HG03060 (cell line): ENCODE measurements around the gene AP4M1.

ENCODE experiments used
- ATAC-seq: cut with Tn5 transposase; IDR thresholded peaks from one replicate; pipeline ENCODE4 v1.9.1; 2021; ENCODE audit warnings: low read depth, moderate number of reproducible peaks; ENCODE audit not compliant: unreplicated experiment

AP4M1 gene

DNA sequence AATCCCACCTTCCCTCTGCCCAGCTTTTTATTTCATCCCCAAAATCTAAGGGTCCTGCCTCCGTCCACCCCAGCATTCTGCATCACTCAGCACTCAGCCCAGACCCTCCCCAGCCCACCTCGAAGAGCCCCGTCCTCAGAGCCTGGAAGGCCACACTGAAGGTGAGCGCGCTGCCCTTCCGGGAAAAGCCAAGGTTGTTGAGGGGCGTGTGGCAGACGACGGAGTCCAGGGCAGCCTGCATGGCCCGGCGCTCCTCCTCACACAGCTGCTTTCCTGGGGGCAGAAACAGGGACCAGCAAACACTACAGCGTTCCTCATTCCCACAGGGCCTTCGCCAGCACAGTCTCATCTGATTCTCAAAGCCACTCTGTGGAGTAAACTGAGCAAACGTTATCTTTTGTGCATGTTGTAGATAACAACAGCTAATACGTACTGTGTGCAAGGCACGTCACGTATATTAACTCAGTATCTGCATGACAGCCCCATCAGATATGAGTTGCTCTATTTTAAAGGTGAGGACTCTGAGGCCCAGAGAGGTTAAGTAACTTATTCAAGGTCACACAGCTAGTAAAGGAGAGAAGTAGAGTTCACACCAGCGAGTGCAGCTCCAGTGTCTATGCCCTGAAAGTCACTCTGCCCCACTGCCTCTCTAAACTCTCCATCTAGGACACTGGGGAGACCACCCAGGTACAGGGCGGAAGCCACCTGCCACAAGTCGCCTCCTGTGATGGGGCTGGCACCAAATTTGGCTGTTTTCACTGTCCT is 54.3 kb downstream of the AP4M1 start:
- no peak for ATAC-seq

GRCh38 chr7:100156331-100157068 is 55.1 kb downstream of the AP4M1 start:
- no peak for ATAC-seq

DNA sequence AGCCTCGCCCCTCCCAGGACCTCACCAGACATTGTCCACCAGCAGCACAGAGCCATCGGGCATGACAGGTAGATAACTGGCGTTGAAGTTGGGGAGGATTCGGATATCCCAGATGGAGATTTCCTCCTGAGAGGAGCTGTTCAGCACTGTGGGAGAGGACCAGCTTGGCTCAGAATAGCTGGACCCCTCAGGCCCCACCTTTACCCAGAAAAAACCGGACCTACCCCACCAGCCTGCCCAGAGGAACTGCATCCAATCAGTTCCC is 55.6 kb downstream of the AP4M1 start:
- no peak for ATAC-seq

DNA sequence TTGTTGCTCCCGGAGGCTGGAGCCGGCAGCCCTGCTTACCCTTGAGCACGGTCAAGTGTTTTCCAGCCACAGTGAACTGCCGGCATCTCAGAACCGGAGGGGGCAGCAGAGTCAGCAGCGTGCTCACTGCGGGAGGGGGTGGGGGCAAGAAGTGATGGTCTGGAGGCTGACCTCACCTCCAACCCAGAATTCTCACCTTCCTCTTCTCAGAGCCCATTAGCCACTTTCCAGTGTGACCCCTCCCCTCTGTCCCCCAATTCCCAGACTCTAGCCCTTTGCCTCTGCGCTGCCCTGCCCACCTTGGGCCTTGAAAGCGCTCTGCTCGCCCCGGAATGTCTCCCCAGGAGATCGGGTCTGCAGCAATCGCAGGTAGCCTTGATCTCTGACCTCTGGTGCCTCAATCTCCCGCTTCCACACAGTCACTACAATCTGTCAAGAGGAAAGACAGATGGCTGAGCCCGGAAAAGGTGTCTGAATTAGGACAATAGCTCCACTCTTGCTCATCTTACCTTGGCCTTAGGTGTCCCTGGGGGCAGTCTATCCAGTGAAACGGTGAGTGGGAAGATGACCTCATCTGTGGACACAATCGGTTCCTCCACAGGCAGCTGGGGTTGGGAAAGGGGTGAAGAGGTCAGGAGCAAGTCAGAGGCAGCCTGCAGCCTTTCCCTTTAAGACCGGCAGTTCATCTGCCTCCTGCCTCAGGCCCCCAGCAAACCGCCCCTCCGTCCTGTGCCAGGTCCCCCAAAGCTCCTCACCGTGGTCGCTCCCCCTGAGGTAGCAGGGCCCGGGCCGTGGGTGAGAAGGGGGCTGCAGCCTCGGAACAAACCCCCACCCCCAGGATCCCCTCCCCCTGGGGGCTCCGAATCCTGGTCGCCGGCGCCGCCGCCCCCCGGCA is 56.1 kb downstream of the AP4M1 start:
- no peak for ATAC-seq
